ENCODE results near the gene SYNE1.
"Not testable (repeated sequence)": the region's sequence is repeated elsewhere in the genome, so short reads cannot be mapped to it uniquely, and the experiment has no call there.

SYNE1 gene

GRCh38 chr6:152091851-152092341 is 545.3 kb downstream of the SYNE1 start:
- no peak for FAIRE-seq

GRCh38 chr6:152091201-152091600 is 546.0 kb downstream of the SYNE1 start:
- FAIRE-seq = no peak

GRCh38 chr6:152089992-152090391 is 547.2 kb downstream of the SYNE1 start:
- FAIRE-seq = no peak

- no peak for FAIRE-seq
Measured at GRCh38 chr6:152087701-152088100, 549.5 kb downstream of the SYNE1 start.

GRCh38 chr6:152087096-152087495 is 550.1 kb downstream of the SYNE1 start:
- no peak for FAIRE-seq

GRCh38 chr6:152086223-152086873 is 550.8 kb downstream of the SYNE1 start:
- FAIRE-seq = no peak

- no peak for FAIRE-seq
Measured at GRCh38 chr6:152085451-152085921, 551.7 kb downstream of the SYNE1 start.

GRCh38 chr6:152078804-152079203 is 558.4 kb downstream of the SYNE1 start:
- no peak for FAIRE-seq

- no peak for FAIRE-seq
Measured at GRCh38 chr6:152078001-152078400, 559.2 kb downstream of the SYNE1 start.

GRCh38 chr6:152076242-152076641 is 560.9 kb downstream of the SYNE1 start:
- not testable (repeated sequence) for FAIRE-seq

- no peak for FAIRE-seq
Measured at GRCh38 chr6:152071843-152072242, 565.3 kb downstream of the SYNE1 start.
